GM12878 (cell line): ENCODE measurements around the gene LHX5. TPM values are rescaled to one million over a fixed set of nuclear protein-coding genes. Genes with fewer than 3 reads are reported as not detected.

Source experiments
- ATAC-seq: fragments of 200-7000 bp; cut with Tn5 transposase; 3 replicates; pipeline ENCODE4 v1.9.1; 2020; ENCODE audit warnings: mild to moderate bottlenecking, moderate library complexity
- BruUV-seq: library from RNA; stranded (reverse); fragments of 400-500 nt; replicated peaks from 2 replicates; lab custom pipeline; 2021; lab: Mats Ljungman, UMichigan
- CTCF ChIA-PET: fragments of 300-600 bp; sonication (Branson Sonifier 250); formaldehyde crosslinking; extraction: SDS; loops from one replicate; lab custom pipeline; 2021; ENCODE audit warnings: inconsistent platforms; lab: Yijun Ruan, JAX
- POLR2A ChIA-PET: fragments of 350-600 bp; formaldehyde crosslinking; extraction: SDS; loops from one replicate; lab custom pipeline; 2021; ENCODE audit warnings: inconsistent platforms; lab: Charles Lee
- RAD21 ChIA-PET: fragments of 300-600 bp; sonication (Branson Sonifier 250); formaldehyde crosslinking; loops from one replicate; lab custom pipeline; 2023; ENCODE audit warnings: antibody characterized with exemption; ENCODE audit not compliant: unreplicated experiment; lab: Charles Lee
- SMC1A ChIA-PET: fragments of 300-600 bp; sonication (Branson Sonifier 250); formaldehyde crosslinking; loops from one replicate; lab custom pipeline; 2023; ENCODE audit not compliant: unreplicated experiment, uncharacterized antibody; lab: Charles Lee
- DNase-seq: peaks from one replicate; pipeline ENCODE4 v3.0.0-alpha.2; 2011; ENCODE audit warnings: low read depth, low spot score
- FAIRE-seq: peaks from 3 replicates; lab custom pipeline; 2011; peaks lifted over from hg19 to GRCh38; lab: Jason Lieb, UNC
- H2AFZ ChIP-seq: 2 replicates; pipeline ENCODE4 v1.6.0; 2011; ENCODE audit warnings: low read depth, low read length, control low read depth; ENCODE audit not compliant: control insufficient read depth
- H3K27ac ChIP-seq: 2 replicates; pipeline ENCODE4 v1.5.1; 2011; ENCODE audit warnings: control low read depth; ENCODE audit not compliant: control insufficient read depth, insufficient read depth
- H3K27me3 ChIP-seq, 2 experiments: replicated peaks in 1 of 2; 2 replicates each; pipeline versions ENCODE4 v1.6.0 to v1.6.1; 2011; ENCODE audit warnings: low read length in 1 of 2; ENCODE audit not compliant: control insufficient read depth in 2 of 2, insufficient read depth in 2 of 2
- H3K36me3 ChIP-seq, 2 experiments: 2 replicates each; pipeline ENCODE4 v1.5.1; 2011; ENCODE audit warnings: low read length in 1 of 2; ENCODE audit not compliant: control insufficient read depth in 2 of 2, insufficient read depth in 2 of 2
- H3K4me1 ChIP-seq: 2 replicates; pipeline ENCODE4 v1.6.1; 2011; ENCODE audit warnings: mild to moderate bottlenecking, low read length, moderate library complexity, mixed read lengths; ENCODE audit not compliant: control insufficient read depth, insufficient read depth
- H3K4me2 ChIP-seq: 2 replicates; pipeline ENCODE4 v1.6.0; 2011; ENCODE audit warnings: control low read depth; ENCODE audit not compliant: control insufficient read depth, insufficient read depth
- H3K4me3 ChIP-seq: fragments of 200-600 bp; sonication (generic); 2 replicates; pipeline ENCODE4 v1.5.1; 2016
- H3K79me2 ChIP-seq: 2 replicates; pipeline ENCODE4 v1.6.0; 2011; ENCODE audit warnings: low read length; ENCODE audit not compliant: control insufficient read depth, insufficient read depth
- H3K9ac ChIP-seq: 2 replicates; pipeline ENCODE4 v1.8.0; 2011; ENCODE audit warnings: low read length, control low read depth, mixed read lengths; ENCODE audit not compliant: control insufficient read depth, insufficient read depth
- H3K9me3 ChIP-seq: replicated peaks from 3 replicates; pipeline ENCODE4 v1.5.1; 2011; ENCODE audit warnings: mild to moderate bottlenecking, low read length; ENCODE audit not compliant: control insufficient read depth, insufficient read depth
- H4K20me1 ChIP-seq: 2 replicates; pipeline ENCODE4 v1.6.0; 2011; ENCODE audit not compliant: control insufficient read depth, insufficient read depth
- EZH2 ChIP-seq: IDR thresholded peaks from 2 replicates; pipeline ENCODE4 v1.6.1; 2012; ENCODE audit warnings: low read depth, mild to moderate bottlenecking, control low read depth, inconsistent platforms, low read length, borderline replicate concordance; ENCODE audit not compliant: control insufficient read depth
- GABPA ChIP-seq: IDR thresholded peaks from 2 replicates; pipeline ENCODE4 v1.6.1; 2014; ENCODE audit warnings: antibody characterized with exemption, low read depth, mild to moderate bottlenecking, inconsistent platforms
- HDAC2 ChIP-seq: fragments of 200-600 bp; sonication (generic); IDR thresholded peaks from 2 replicates; pipeline ENCODE4 v1.6.1; 2017
- HDGF ChIP-seq: fragments of 450-650 bp; IDR thresholded peaks from 2 replicates; pipeline ENCODE4 v1.6.1; 2016; ENCODE audit warnings: antibody characterized with exemption
- IKZF1 ChIP-seq: fragments of 450-650 bp; conservative IDR thresholded peaks from 2 replicates; pipeline ENCODE4 v1.6.1; 2017; ENCODE audit warnings: antibody characterized with exemption, mild to moderate bottlenecking
- NFYA ChIP-seq: IDR thresholded peaks from 2 replicates; pipeline ENCODE4 v1.6.1; 2011; ENCODE audit warnings: low read depth, mild to moderate bottlenecking, low read length, improper control_type of control experiment, borderline replicate concordance
- POLR2A ChIP-seq: IDR thresholded peaks from 2 replicates; pipeline ENCODE4 v1.6.1; 2011; ENCODE audit warnings: low read depth, mild to moderate bottlenecking, low read length
- SMARCA5 ChIP-seq: fragments of 450-650 bp; IDR thresholded peaks from 2 replicates; pipeline ENCODE4 v1.6.1; 2017; ENCODE audit warnings: mild to moderate bottlenecking
- TAF1 ChIP-seq: IDR thresholded peaks from 2 replicates; pipeline ENCODE4 v1.6.1; 2011; ENCODE audit warnings: mild to moderate bottlenecking, low read depth, low read length, borderline replicate concordance
- WGBS: methylation state at CpG from one replicate; pipeline ENCODE4 v1.1.6; 2016; ENCODE audit warnings: low lambda C conversion rate; ENCODE audit not compliant: insufficient replicate concordance, insufficient coverage; ENCODE audit errors: missing lambda C conversion rate; 5-methylcytosine and 5-hydroxymethylcytosine counted together
- in situ Hi-C: fragments of 300-500 bp; cut with MboI; formaldehyde crosslinking; loops from 9 replicates; pipeline ENCODE4 v1.14.3; 2018; ENCODE audit warnings: mixed read lengths
- intact Hi-C: fragments of 100-400 bp; cut with micrococcal nuclease; formaldehyde crosslinking; loops from one replicate; pipeline ENCODE4 v1.14.2; 2022; ENCODE audit not compliant: unreplicated experiment
- polyA plus RNA-seq, 11 experiments: library from polyadenylated mRNA; depleted of rRNA in 4 of 11; unstranded in 6 of 11; stranded (reverse) in 5 of 11; fragments of >200 nt; fragmentation: Nextera tagmentation in 4 of 11; fragmentation: Illumina TruSeq in 1 of 11; extraction: Ambion mirVana in 4 of 11; extraction: Trizol in 1 of 11; gene quantifications; 1 replicate in 1 of 11; 2 replicates in 10 of 11; pipeline versions ENCODE4 v1.2.1 to v1.2.3, GENCODE V29; 2011 to 2016; ENCODE audit warnings: inconsistent platforms in 2 of 11, missing spikeins in 2 of 11, low read depth in 1 of 11
- total RNA-seq, 4 experiments: library from RNA; depleted of rRNA in 3 of 4; stranded (reverse); fragments of >200 nt in 3 of 4; fragmentation: Illumina TruSeq in 1 of 4; extraction: Trizol in 1 of 4; gene quantifications; 2 replicates each; pipeline versions ENCODE4 v1.2.1 to v1.2.3, GENCODE V29; 2013 to 2021
- TF ChIP-seq, protein P1 (sequence below): fragments of 450-650 bp; IDR thresholded peaks from 2 replicates; pipeline ENCODE4 v1.6.1; 2016; ENCODE audit warnings: mild to moderate bottlenecking, moderate library complexity, borderline replicate concordance
- TF ChIP-seq, protein P2 (sequence below): IDR thresholded peaks from 2 replicates; pipeline ENCODE4 v1.6.1; 2011; ENCODE audit warnings: low read depth, low read length, improper control_type of control experiment, borderline replicate concordance

Gene LHX5
- total and polyA plus RNA-seq, 10 of the 15 experiments (the other 5 are each of a cell fraction or from before 2014, with no cell fraction given), result 0.03 TPM; not detected in 9

DNA sequence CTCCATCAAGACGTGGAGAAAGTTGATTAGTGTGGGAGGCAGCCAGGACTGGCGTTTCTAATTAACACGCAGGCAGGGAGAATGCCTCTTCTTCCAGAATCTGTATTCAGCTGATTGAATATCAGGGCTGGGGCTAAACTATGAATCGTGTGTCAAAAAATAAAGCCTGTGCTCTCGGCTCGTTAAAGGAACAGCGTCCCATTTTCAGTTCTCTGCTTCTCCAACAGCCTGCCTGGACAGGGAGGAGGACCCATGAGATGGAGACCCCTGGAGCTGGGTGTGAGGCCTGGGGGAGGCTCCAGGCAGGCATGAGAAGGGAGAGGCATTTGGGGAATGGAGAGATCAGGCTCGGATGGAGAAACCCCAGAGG lies 28.6 kb upstream of the LHX5 start:
- ChIA-PET RAD21 (no interaction called here), SMC1A (no interaction called here), POLR2A (no interaction called here)
- no peaks in the 10 kb centered on the region for H3K36me3 ChIP-seq
- H3K27ac ChIP-seq, result no peak overlapping the region
- FAIRE-seq (no peak), ATAC-seq (no peak), DNase-seq (no peak)
- H3K9ac ChIP-seq, result no peak overlapping the region
- in situ Hi-C loops (no loop called here), intact Hi-C loops (no loop called here)
- H4K20me1 ChIP-seq, result no peaks in the 10 kb centered on the region
- H3K79me2 ChIP-seq, result no peaks in the 10 kb centered on the region
- H3K9me3 ChIP-seq, result no peaks in the 10 kb centered on the region
- H2AFZ ChIP-seq, result no peak overlapping the region
- H3K27me3 ChIP-seq, result no peaks in the 10 kb centered on the region; a peak in 2 of 4 replicates
- TF ChIP-seq POLR2A (no peak), HDGF (no peak), GABPA (no peak), EZH2 (no peak), TAF1 (no peak), NFYA (no peak)
- TF ChIP-seq, all 136 proteins: peak for 0
- CTCF ChIA-PET, result no interaction called here
- 5% methylated on average over 8 of the region's 8 CpGs for WGBS
- Histone ChIP-seq H3K4me1 (no peaks in the 10 kb centered on the region), H3K4me2 (no peak overlapping the region), H3K4me3 (no peak overlapping the region)
- BruUV-seq, result no TSS peak

DNA sequence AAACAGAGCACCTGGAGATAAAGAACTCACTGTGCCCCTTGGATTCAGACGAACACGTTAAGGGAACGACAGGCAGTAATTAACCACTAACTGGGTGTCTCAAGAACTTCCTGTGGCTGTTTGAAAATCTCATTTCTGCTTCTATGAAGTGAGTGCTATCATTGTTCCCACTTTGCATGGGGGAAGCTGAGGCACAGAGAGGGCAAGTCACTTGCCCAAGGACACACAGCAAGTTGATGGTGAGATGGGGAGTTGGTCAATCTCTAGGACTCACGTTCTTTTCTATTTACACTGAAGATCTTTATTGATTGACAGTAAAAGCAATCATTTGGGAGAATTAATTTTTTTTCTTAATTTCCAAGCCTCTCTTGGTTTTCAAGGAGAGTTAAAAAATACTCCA lies 26.8 kb upstream of the LHX5 start:
- intact Hi-C loops (no loop called here), in situ Hi-C loops (no loop called here)
- H3K36me3 ChIP-seq, result no peaks in the 10 kb centered on the region
- H3K79me2 ChIP-seq, result no peaks in the 10 kb centered on the region
- ChIA-PET CTCF (no interaction called here), POLR2A (no interaction called here), SMC1A (interaction anchor here (0.7 kb wide), 1 partner anchor 8 kb away, joined by 3 read pairs; no protein-coding TSS in a partner anchor), RAD21 (no interaction called here)
- H3K9ac ChIP-seq, result no peak overlapping the region
- no peak for FAIRE-seq
- H3K4me2 ChIP-seq, result no peak overlapping the region
- 1% methylated on average over 4 of the region's 4 CpGs for WGBS
- no peak overlapping the region for H2AFZ ChIP-seq
- ATAC-seq, result no peak
- no peak overlapping the region for H3K4me3 ChIP-seq
- DNase-seq, result no peak
- no peaks in the 10 kb centered on the region for H4K20me1 ChIP-seq
- no peaks in the 10 kb centered on the region; a peak in 2 of 4 replicates for H3K27me3 ChIP-seq
- no peaks in the 10 kb centered on the region for H3K4me1 ChIP-seq
- no TSS peak for BruUV-seq
- no peak overlapping the region for H3K27ac ChIP-seq
- no peaks in the 10 kb centered on the region for H3K9me3 ChIP-seq
- TF ChIP-seq, protein P1, sequence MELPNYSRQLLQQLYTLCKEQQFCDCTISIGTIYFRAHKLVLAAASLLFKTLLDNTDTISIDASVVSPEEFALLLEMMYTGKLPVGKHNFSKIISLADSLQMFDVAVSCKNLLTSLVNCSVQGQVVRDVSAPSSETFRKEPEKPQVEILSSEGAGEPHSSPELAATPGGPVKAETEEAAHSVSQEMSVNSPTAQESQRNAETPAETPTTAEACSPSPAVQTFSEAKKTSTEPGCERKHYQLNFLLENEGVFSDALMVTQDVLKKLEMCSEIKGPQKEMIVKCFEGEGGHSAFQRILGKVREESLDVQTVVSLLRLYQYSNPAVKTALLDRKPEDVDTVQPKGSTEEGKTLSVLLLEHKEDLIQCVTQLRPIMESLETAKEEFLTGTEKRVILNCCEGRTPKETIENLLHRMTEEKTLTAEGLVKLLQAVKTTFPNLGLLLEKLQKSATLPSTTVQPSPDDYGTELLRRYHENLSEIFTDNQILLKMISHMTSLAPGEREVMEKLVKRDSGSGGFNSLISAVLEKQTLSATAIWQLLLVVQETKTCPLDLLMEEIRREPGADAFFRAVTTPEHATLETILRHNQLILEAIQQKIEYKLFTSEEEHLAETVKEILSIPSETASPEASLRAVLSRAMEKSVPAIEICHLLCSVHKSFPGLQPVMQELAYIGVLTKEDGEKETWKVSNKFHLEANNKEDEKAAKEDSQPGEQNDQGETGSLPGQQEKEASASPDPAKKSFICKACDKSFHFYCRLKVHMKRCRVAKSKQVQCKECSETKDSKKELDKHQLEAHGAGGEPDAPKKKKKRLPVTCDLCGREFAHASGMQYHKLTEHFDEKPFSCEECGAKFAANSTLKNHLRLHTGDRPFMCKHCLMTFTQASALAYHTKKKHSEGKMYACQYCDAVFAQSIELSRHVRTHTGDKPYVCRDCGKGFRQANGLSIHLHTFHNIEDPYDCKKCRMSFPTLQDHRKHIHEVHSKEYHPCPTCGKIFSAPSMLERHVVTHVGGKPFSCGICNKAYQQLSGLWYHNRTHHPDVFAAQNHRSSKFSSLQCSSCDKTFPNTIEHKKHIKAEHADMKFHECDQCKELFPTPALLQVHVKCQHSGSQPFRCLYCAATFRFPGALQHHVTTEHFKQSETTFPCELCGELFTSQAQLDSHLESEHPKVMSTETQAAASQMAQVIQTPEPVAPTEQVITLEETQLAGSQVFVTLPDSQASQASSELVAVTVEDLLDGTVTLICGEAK, result no peak
- no peak for TF ChIP-seq HDAC2
- no peak for TF ChIP-seq HDGF
- peak; percentile 47; the same call in 1 of the 2 replicates for TF ChIP-seq SMARCA5
- TF ChIP-seq IKZF1, result no peak
- TF ChIP-seq, protein P2, sequence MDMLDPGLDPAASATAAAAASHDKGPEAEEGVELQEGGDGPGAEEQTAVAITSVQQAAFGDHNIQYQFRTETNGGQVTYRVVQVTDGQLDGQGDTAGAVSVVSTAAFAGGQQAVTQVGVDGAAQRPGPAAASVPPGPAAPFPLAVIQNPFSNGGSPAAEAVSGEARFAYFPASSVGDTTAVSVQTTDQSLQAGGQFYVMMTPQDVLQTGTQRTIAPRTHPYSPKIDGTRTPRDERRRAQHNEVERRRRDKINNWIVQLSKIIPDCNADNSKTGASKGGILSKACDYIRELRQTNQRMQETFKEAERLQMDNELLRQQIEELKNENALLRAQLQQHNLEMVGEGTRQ, result no peak
